ENCODE data around the gene ARFGEF2.

DNA sequence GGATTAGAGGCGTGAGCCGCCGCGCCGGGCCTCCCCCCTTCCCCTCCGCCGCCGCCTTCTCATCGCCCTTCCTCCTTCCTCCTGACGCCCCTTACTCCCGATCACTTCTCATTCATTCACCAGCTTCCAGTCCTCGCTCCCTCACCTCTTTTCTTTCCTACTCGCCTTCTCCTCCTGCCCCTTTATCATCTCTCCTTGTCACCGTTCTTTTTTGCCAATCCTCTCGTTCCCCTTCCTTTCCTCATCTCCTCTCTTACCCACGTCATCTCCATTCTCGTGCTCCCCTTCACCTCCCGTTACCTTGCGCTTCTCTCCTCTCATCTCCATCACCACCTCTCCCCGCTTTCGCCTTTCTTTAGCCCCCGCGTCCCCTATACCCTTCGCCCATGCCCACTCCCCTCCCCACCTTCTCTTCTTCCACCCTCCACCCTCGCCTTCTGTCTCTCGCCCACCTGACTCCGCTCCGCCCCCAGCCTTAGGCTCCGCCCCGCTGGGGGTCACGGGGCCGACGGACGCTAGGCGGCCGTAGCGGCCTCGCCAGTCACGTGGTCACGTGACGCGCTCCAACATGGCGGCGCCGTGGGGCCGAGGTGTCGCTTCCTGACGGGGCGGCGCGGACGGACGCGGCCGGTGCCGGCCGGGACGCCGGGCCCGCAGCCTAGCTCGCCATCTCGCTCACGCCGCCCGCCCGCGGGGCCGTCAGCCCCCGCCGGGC, at the start of gene ARFGEF2:
- TF ChIP-seq ZNF274 (IDR thresholded peaks at IDR 0.05; ENCODE audit: low read depth, low read length): no peak
- no peak for TF ChIP-seq SUZ12 (IDR thresholded peaks at IDR 0.05; ENCODE audit: extremely low read depth, insufficient read depth, insufficient read length)
- peak; percentile 89 for TF ChIP-seq YY1 (IDR thresholded peaks at IDR 0.05; ENCODE audit: insufficient read depth, insufficient read length)
